Hepatocyte (in vitro differentiated cells): ENCODE measurements around the gene SDK1.

Source experiments
- CTCF ChIP-seq: fragments of 200-600 bp; sonication (generic); IDR thresholded peaks from 2 replicates; pipeline ENCODE4 v1.5.1; 2016; ENCODE audit warnings: antibody characterized with exemption, mild to moderate bottlenecking; ENCODE audit not compliant: poor library complexity
- EZH2 ChIP-seq: fragments of 200-600 bp; sonication (generic); IDR thresholded peaks from 2 replicates; pipeline ENCODE4 v1.6.1; 2016; ENCODE audit warnings: antibody characterized with exemption, mild to moderate bottlenecking, borderline replicate concordance
- EZH2phosphoT487 ChIP-seq: fragments of 200-600 bp; sonication (generic); IDR thresholded peaks from one replicate; pipeline ENCODE4 v1.6.1; 2018; ENCODE audit warnings: antibody characterized with exemption, mild to moderate bottlenecking, low read depth, moderate library complexity; ENCODE audit not compliant: unreplicated experiment, severe bottlenecking

GRCh38 chr7:3564231-3564630 is 263.2 kb downstream of the SDK1 start:
- TF ChIP-seq CTCF = no peak
- no peak for TF ChIP-seq EZH2phosphoT487
- no peak for TF ChIP-seq EZH2
